Measurements from ENCODE around the gene TMEFF2.

- TF ChIP-seq CHD2 (IDR thresholded peaks at IDR 0.05; ENCODE audit: borderline replicate concordance, low read depth, low read length) (no peak), POLR2A (IDR thresholded peaks at IDR 0.05; ENCODE audit: low read depth, low read length) (no peak), EZH2 (IDR thresholded peaks at IDR 0.05; ENCODE audit: borderline replicate concordance, control insufficient read depth, low read depth, low read length) (no peak), RFX5 (IDR thresholded peaks at IDR 0.05; ENCODE audit: low read depth, low read length) (no peak), SP1 (IDR thresholded peaks at IDR 0.05; ENCODE audit: low read depth, low read length) (no peak), FOXK2 (IDR thresholded peaks at IDR 0.05) (no peak), NKRF (conservative IDR thresholded peaks at IDR 0.05) (no peak), ZZZ3 (IDR thresholded peaks at IDR 0.05; ENCODE audit: control insufficient read depth, insufficient read length, low read depth) (no peak), NR2F1 (conservative IDR thresholded peaks at IDR 0.05) (no peak), PRDM15 (CRISPR knock-in tag; IDR thresholded peaks at IDR 0.05) (no peak)
- TF ChIP-seq, protein P1, sequence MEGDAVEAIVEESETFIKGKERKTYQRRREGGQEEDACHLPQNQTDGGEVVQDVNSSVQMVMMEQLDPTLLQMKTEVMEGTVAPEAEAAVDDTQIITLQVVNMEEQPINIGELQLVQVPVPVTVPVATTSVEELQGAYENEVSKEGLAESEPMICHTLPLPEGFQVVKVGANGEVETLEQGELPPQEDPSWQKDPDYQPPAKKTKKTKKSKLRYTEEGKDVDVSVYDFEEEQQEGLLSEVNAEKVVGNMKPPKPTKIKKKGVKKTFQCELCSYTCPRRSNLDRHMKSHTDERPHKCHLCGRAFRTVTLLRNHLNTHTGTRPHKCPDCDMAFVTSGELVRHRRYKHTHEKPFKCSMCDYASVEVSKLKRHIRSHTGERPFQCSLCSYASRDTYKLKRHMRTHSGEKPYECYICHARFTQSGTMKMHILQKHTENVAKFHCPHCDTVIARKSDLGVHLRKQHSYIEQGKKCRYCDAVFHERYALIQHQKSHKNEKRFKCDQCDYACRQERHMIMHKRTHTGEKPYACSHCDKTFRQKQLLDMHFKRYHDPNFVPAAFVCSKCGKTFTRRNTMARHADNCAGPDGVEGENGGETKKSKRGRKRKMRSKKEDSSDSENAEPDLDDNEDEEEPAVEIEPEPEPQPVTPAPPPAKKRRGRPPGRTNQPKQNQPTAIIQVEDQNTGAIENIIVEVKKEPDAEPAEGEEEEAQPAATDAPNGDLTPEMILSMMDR (IDR thresholded peaks at IDR 0.05 in 2 of 3, conservative IDR thresholded peaks at IDR 0.05 in 1 of 3; ENCODE audit: control insufficient read depth in 2 of 3, extremely low read depth in 1 of 3, insufficient read depth in 1 of 3, low read depth in 3 of 3, low read length in 3 of 3): no peak
Measured at GRCh38 chr2:192183296-192183695, 11.4 kb downstream of the TMEFF2 start.
